IPS-18a (cell line): Measurements from ENCODE around the gene PRKCA.
"Not testable (repeated sequence)": the region's sequence is repeated elsewhere in the genome, so short reads cannot be mapped to it uniquely, and the experiment has no call there.

Experiments used
- H3K27ac ChIP-seq: one replicate; pipeline ENCODE4 v1.5.1; 2013; ENCODE audit warnings: low read length
- H3K27me3 ChIP-seq: one replicate; pipeline ENCODE4 v1.6.1; 2013; ENCODE audit warnings: mild to moderate bottlenecking, low read length; ENCODE audit not compliant: control insufficient read depth, insufficient read depth
- H3K36me3 ChIP-seq: one replicate; pipeline ENCODE4 v1.6.1; 2013; ENCODE audit warnings: low read depth, low read length; ENCODE audit not compliant: control insufficient read depth
- H3K4me1 ChIP-seq: one replicate; pipeline ENCODE4 v1.6.1; 2013; ENCODE audit warnings: low read depth, low read length; ENCODE audit not compliant: control insufficient read depth
- H3K4me3 ChIP-seq: one replicate; pipeline ENCODE4 v1.5.1; 2013; ENCODE audit warnings: low read length
- H3K9ac ChIP-seq: one replicate; pipeline ENCODE4 v1.6.1; 2013; ENCODE audit warnings: mild to moderate bottlenecking, low read length, moderate library complexity
- H3K9me3 ChIP-seq: one replicate; pipeline ENCODE4 v1.6.1; 2013; ENCODE audit warnings: low read depth, low read length; ENCODE audit not compliant: control insufficient read depth

The PRKCA gene

GRCh38 chr17:66357037-66357436, 54.6 kb downstream of the PRKCA start:
- no peaks in the 10 kb centered on the region for H3K36me3 ChIP-seq
- no peak overlapping the region for H3K27ac ChIP-seq
- H3K9me3 ChIP-seq: no peaks in the 10 kb centered on the region
- no peaks in the 10 kb centered on the region for H3K27me3 ChIP-seq
- no peak overlapping the region for H3K4me3 ChIP-seq
- H3K9ac ChIP-seq: no peak overlapping the region
- H3K4me1 ChIP-seq: peaks cover 30% of the 10 kb centered on the region

- no peaks in the 10 kb centered on the region for H3K9me3 ChIP-seq
- no peaks in the 10 kb centered on the region for H3K27me3 ChIP-seq
- H3K4me1 ChIP-seq: peaks cover 30% of the 10 kb centered on the region
- no peak overlapping the region for H3K9ac ChIP-seq
- H3K27ac ChIP-seq: no peak overlapping the region
- H3K4me3 ChIP-seq: no peak overlapping the region
- H3K36me3 ChIP-seq: no peaks in the 10 kb centered on the region
Observed at GRCh38 chr17:66359351-66359750, 56.9 kb downstream of the PRKCA start.

- H3K27ac ChIP-seq, H3K27me3 ChIP-seq, H3K4me3 ChIP-seq, H3K36me3 ChIP-seq, H3K9ac ChIP-seq, H3K9me3 ChIP-seq: not testable (repeated sequence)
- peaks cover 40% of the 10 kb centered on the region for H3K4me1 ChIP-seq
Observed at GRCh38 chr17:66360961-66361565, 58.6 kb downstream of the PRKCA start.

- H3K27ac ChIP-seq: no peak overlapping the region
- peaks cover 35% of the 10 kb centered on the region for H3K4me1 ChIP-seq
- H3K4me3 ChIP-seq: no peak overlapping the region
- no peak overlapping the region for H3K9ac ChIP-seq
- no peaks in the 10 kb centered on the region for H3K9me3 ChIP-seq
- no peaks in the 10 kb centered on the region for H3K36me3 ChIP-seq
- H3K27me3 ChIP-seq: no peaks in the 10 kb centered on the region
Observed at GRCh38 chr17:66364508-66364907, 62.1 kb downstream of the PRKCA start.

- H3K4me1 ChIP-seq: peaks cover 30% of the 10 kb centered on the region
- no peaks in the 10 kb centered on the region for H3K27me3 ChIP-seq
- H3K27ac ChIP-seq: no peak overlapping the region
- H3K4me3 ChIP-seq: no peak overlapping the region
- no peaks in the 10 kb centered on the region for H3K9me3 ChIP-seq
- no peaks in the 10 kb centered on the region for H3K36me3 ChIP-seq
- no peak overlapping the region for H3K9ac ChIP-seq
Observed at GRCh38 chr17:66364990-66365490, 62.6 kb downstream of the PRKCA start.

GRCh38 chr17:66365903-66366302, 63.5 kb downstream of the PRKCA start:
- peaks cover 21% of the 10 kb centered on the region for H3K4me1 ChIP-seq
- no peaks in the 10 kb centered on the region for H3K36me3 ChIP-seq
- H3K27ac ChIP-seq: no peak overlapping the region
- H3K4me3 ChIP-seq: no peak overlapping the region
- no peaks in the 10 kb centered on the region for H3K9me3 ChIP-seq
- H3K27me3 ChIP-seq: no peaks in the 10 kb centered on the region
- H3K9ac ChIP-seq: no peak overlapping the region

GRCh38 chr17:66367107-66367506, 64.7 kb downstream of the PRKCA start:
- Histone ChIP-seq H3K9me3 (no peaks in the 10 kb centered on the region), H3K27ac (no peak overlapping the region), H3K4me1 (peaks cover 20% of the 10 kb centered on the region), H3K4me3 (no peak overlapping the region), H3K9ac (no peak overlapping the region), H3K27me3 (no peaks in the 10 kb centered on the region), H3K36me3 (no peaks in the 10 kb centered on the region)

GRCh38 chr17:66369830-66370229, 67.4 kb downstream of the PRKCA start:
- H3K9me3 ChIP-seq: no peaks in the 10 kb centered on the region
- H3K4me1 ChIP-seq: peaks cover 30% of the 10 kb centered on the region
- no peak overlapping the region for H3K4me3 ChIP-seq
- no peaks in the 10 kb centered on the region for H3K27me3 ChIP-seq
- H3K27ac ChIP-seq: no peak overlapping the region
- H3K36me3 ChIP-seq: no peaks in the 10 kb centered on the region
- H3K9ac ChIP-seq: no peak overlapping the region

- no peak overlapping the region for H3K4me3 ChIP-seq
- H3K9ac ChIP-seq: no peak overlapping the region
- H3K27me3 ChIP-seq: no peaks in the 10 kb centered on the region
- H3K36me3 ChIP-seq: no peaks in the 10 kb centered on the region
- peaks cover 15% of the 10 kb centered on the region for H3K4me1 ChIP-seq
- no peaks in the 10 kb centered on the region for H3K9me3 ChIP-seq
- no peak overlapping the region for H3K27ac ChIP-seq
Observed at GRCh38 chr17:66371561-66371960, 69.1 kb downstream of the PRKCA start.

GRCh38 chr17:66372182-66372581, 69.8 kb downstream of the PRKCA start:
- H3K27ac ChIP-seq: no peak overlapping the region

GRCh38 chr17:66373079-66373478, 70.7 kb downstream of the PRKCA start:
- Histone ChIP-seq H3K27me3 (no peaks in the 10 kb centered on the region), H3K27ac (no peak overlapping the region)

More at GRCh38 chr17:66372182-66372581, 69.8 kb downstream of the PRKCA start:
- peaks cover 15% of the 10 kb centered on the region for H3K4me1 ChIP-seq
- no peak overlapping the region for H3K4me3 ChIP-seq
- H3K9me3 ChIP-seq: no peaks in the 10 kb centered on the region
- H3K27me3 ChIP-seq: no peaks in the 10 kb centered on the region
- no peak overlapping the region for H3K9ac ChIP-seq
- H3K36me3 ChIP-seq: no peaks in the 10 kb centered on the region

More at GRCh38 chr17:66373079-66373478, 70.7 kb downstream of the PRKCA start:
- peaks cover 15% of the 10 kb centered on the region for H3K4me1 ChIP-seq
- H3K9ac ChIP-seq: no peak overlapping the region
- H3K36me3 ChIP-seq: no peaks in the 10 kb centered on the region
- H3K4me3 ChIP-seq: no peak overlapping the region
- H3K9me3 ChIP-seq: no peaks in the 10 kb centered on the region
